GM18502 (cell line): Measurements from ENCODE around the gene MUS81.
"Not testable (repeated sequence)": the region's sequence is repeated elsewhere in the genome, so short reads cannot be mapped to it uniquely, and the experiment has no call there.

Source experiments
- ATAC-seq: cut with Tn5 transposase; IDR thresholded peaks from one replicate; pipeline ENCODE4 v1.9.1; 2021; ENCODE audit warnings: mild to moderate bottlenecking; ENCODE audit not compliant: unreplicated experiment, poor library complexity

Gene MUS81, protein sequence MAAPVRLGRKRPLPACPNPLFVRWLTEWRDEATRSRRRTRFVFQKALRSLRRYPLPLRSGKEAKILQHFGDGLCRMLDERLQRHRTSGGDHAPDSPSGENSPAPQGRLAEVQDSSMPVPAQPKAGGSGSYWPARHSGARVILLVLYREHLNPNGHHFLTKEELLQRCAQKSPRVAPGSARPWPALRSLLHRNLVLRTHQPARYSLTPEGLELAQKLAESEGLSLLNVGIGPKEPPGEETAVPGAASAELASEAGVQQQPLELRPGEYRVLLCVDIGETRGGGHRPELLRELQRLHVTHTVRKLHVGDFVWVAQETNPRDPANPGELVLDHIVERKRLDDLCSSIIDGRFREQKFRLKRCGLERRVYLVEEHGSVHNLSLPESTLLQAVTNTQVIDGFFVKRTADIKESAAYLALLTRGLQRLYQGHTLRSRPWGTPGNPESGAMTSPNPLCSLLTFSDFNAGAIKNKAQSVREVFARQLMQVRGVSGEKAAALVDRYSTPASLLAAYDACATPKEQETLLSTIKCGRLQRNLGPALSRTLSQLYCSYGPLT

GRCh38 chr11:65860278-65861164 is at the start of gene MUS81:
TSS of gene MUS81 (plus strand) at chr11:65860433. CDS start at chr11:65860754, 321 bp downstream.
- ATAC-seq = peak; percentile 27

- no peak for ATAC-seq
These were observed 48.3 kb upstream of the MUS81 start for GRCh38 chr11:65811764-65812475.

GRCh38 chr11:65814131-65814985 is 45.9 kb upstream of the MUS81 start:
- no peak for ATAC-seq

DNA sequence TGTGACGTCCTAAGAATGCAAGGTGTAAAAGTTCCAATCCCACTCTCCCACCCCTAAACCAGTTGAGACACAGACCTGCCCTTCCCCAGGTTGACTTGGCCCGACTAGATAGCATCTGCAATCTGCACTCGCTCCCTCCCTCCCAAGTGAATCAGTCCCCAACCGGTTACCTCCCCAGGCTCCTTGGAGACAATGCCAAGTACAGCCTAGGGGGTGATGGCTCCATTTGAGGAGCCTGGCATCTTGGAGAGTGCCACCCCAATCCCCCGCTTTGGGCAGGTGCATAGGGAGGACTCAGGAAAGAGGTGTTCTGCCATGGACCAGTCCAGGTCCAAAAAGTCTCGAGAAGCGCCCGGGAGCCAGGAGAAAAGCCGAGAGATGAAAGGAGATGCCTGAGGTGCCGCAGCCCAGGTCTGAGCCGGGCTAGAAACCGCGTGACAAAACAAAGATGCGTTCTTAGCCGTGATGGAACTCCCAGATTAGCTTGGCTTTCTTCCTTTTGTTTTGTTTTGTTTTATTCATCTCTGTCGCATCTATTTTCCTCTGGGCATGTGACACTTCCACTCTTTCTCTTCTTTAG is 45.2 kb upstream of the MUS81 start:
- ATAC-seq = no peak

- no peak for ATAC-seq
These were observed 43.5 kb upstream of the MUS81 start for GRCh38 chr11:65816696-65817095.

- no peak for ATAC-seq
These were observed 42.9 kb upstream of the MUS81 start for GRCh38 chr11:65817312-65817834.

GRCh38 chr11:65817835-65818680 is 42.2 kb upstream of the MUS81 start:
- ATAC-seq = peak; percentile 78

DNA sequence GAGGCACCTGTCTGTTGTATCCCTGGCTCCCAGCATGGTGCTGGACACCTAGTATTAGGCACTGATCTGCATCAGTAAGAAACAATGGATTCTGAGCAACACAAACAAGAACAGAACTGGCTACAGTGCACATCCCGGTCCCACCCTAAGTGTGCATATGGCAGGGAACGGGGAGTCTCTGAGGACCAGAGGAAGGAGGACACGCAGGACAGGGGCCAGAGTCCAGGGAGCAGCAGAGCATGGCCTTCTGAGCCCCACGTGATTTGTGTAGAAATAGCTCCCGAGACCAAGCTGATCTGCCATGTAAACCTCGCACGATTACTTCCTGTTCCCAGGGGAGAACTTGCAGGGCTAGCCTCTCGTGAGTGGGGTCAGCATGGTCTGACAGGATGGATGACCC is 39.1 kb upstream of the MUS81 start:
- no peak for ATAC-seq

- no peak for ATAC-seq
These were observed 37.3 kb upstream of the MUS81 start for GRCh38 chr11:65822776-65823528.

- no peak for ATAC-seq
These were observed 33.1 kb upstream of the MUS81 start for GRCh38 chr11:65826984-65827735.

DNA sequence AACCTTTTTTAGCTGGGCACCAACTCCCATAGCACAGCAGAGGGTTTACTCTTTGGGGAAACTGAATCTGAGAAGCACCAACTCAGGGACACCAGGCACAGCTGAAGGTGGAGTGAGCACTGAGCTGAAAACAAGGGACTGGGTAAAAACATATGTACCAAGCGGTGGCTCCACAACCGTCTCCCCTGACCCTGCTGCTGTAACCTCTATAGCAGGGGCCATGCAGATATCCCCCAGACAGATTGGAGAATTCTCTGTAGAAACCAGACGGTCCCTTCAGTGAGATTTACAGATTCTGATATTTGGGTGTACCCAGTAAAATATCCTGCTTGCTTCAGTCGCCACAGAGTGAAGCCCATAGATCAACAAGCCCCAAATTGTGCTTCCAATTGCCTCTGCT is 30.8 kb upstream of the MUS81 start:
- no peak for ATAC-seq

- ATAC-seq = not testable (repeated sequence)
These were observed 28.0 kb upstream of the MUS81 start for GRCh38 chr11:65832231-65832630.

DNA sequence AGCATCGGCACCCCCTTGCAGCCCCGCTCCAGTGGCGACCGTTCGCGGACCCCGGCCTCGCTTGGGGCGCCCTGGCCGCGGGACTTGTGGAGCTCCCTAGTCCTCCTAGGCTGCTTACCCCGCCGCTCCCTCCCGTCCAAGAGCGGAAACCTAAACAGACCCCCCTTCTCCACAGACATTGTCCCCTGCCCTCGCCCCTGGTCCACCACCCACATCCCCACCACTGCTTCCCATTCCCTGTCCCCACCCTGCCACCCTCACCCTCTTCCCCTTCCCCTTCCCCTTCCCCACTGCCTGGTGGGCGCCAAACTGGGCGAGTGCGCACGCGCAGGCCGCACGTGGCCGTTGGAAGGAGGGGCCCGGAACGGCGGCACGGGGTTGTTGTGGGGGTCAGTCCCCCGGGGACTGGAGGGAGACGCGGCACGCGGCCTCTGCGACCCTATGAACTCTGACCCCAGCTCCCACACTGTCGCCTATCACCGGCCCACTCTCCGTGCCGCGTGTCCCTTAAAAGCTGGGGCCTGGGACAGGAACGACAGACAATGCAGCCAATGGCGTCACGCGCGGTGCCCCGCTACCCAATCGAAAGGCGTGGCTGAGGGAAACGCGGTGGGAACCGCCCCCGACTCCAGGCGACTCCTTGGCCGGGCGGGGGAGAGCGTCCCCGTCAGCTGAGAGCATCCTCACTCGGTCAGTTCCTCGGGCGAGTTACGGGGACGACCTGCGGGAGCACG is 26.8 kb upstream of the MUS81 start, which contains the start of gene SNX32:
SNX32 (plus strand) TSS at position 667 of the 734 bp plus-strand sequence. CDS start 103 bp downstream, outside the sequence.
- ATAC-seq = peak; percentile 86

DNA sequence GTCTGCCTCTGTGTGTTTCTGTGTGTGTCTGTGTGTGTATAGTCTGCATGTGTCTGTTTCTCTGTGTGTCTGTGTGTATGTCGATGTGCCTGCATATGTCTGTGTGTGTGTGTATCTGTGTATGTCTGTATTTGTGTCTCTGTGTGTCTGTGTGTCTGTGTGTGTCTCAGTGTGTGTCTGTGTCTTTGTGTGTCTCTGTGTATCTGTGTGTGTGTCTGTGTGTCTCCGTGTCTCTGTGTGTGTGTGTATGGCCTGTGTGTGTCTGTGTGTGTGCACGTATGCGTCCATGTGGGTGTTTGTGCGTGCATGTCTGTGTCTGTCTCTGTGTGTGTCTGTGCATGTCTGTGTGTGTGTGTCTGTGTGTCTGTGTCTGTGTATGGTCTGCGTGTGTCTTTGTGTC is 26.0 kb upstream of the MUS81 start:
- no peak for ATAC-seq

GRCh38 chr11:65842144-65842543 is 18.1 kb upstream of the MUS81 start:
- no peak for ATAC-seq

GRCh38 chr11:65843811-65844210 is 16.4 kb upstream of the MUS81 start:
- no peak for ATAC-seq
